Renal cortex interstitium (tissue), 11 donors: Measurements from ENCODE around the gene UBE2G2. TPM values are rescaled to one million over a fixed set of nuclear protein-coding genes. Genes with fewer than 3 reads are reported as not detected.

Source experiments
- DNase-seq, 11 donors: peaks; one replicate each; pipeline ENCODE4 v3.0.0-alpha.2; 2013; ENCODE audit warnings: low read depth in 9 of 11, low spot score in 4 of 11; ENCODE audit errors: extremely low read depth in 1 of 11
- polyA plus RNA-seq, 3 donors: library from polyadenylated mRNA; unstranded; fragments of 120-200 nt; gene quantifications; one replicate each; pipeline ENCODE4 v1.2.1, GENCODE V29; 2013; ENCODE audit not compliant: insufficient read length in 3 of 3

UBE2G2 gene
- polyA plus RNA-seq, 3 donors, result 82.1 to 132 (median 83.4) TPM

- DNase-seq, result no peak
Measured at GRCh38 chr21:44800103-44800502, 1.5 kb downstream of the UBE2G2 start.

- DNase-seq, result no peak
Measured at GRCh38 chr21:44799646-44800045, 2.0 kb downstream of the UBE2G2 start.

GRCh38 chr21:44797775-44798174 lies 3.8 kb downstream of the UBE2G2 start:
- DNase-seq, result no peak

GRCh38 chr21:44795342-44795741 lies 6.3 kb downstream of the UBE2G2 start:
- no peak for DNase-seq

- no peak for DNase-seq
Measured at GRCh38 chr21:44793592-44794374, 7.8 kb downstream of the UBE2G2 start.

GRCh38 chr21:44792702-44793591 lies 8.7 kb downstream of the UBE2G2 start:
- DNase-seq, result peak in 3 of 11 donors; percentile 56 to 77 (median 60)

GRCh38 chr21:44791993-44792392 lies 9.6 kb downstream of the UBE2G2 start:
- no peak for DNase-seq

- no peak for DNase-seq
Measured at GRCh38 chr21:44791246-44791645, 10.4 kb downstream of the UBE2G2 start.

- DNase-seq, result no peak
Measured at GRCh38 chr21:44790368-44790767, 11.3 kb downstream of the UBE2G2 start.

- no peak for DNase-seq
Measured at GRCh38 chr21:44789880-44790279, 11.7 kb downstream of the UBE2G2 start.

GRCh38 chr21:44785620-44786335 lies 15.8 kb downstream of the UBE2G2 start:
- no peak for DNase-seq

- DNase-seq, result no peak
Measured at GRCh38 chr21:44784810-44785209, 16.8 kb downstream of the UBE2G2 start.

- no peak for DNase-seq
Measured at GRCh38 chr21:44783020-44783696, 18.5 kb downstream of the UBE2G2 start.

GRCh38 chr21:44780767-44781459 lies 20.7 kb downstream of the UBE2G2 start:
- DNase-seq, result no peak

GRCh38 chr21:44780137-44780502 lies 21.5 kb downstream of the UBE2G2 start:
- DNase-seq, result no peak

- no peak for DNase-seq
Measured at GRCh38 chr21:44779417-44780136, 22.0 kb downstream of the UBE2G2 start.

- DNase-seq, result no peak
Measured at GRCh38 chr21:44778983-44779382, 22.6 kb downstream of the UBE2G2 start.

GRCh38 chr21:44778499-44778911 lies 23.1 kb downstream of the UBE2G2 start:
- DNase-seq, result no peak
